GM23248 (cell line): ENCODE measurements around the gene EIF3B. TPM values are rescaled to one million over a fixed set of nuclear protein-coding genes. Genes with fewer than 3 reads are reported as not detected.

Experiments used
- DNase-seq: peaks from one replicate; pipeline ENCODE4 v3.0.0-alpha.2; 2015
- H2AFZ ChIP-seq: fragments of 200-600 bp; sonication (generic); 2 replicates; pipeline ENCODE4 v1.6.1; 2016; ENCODE audit warnings: antibody characterized with exemption
- H3F3A ChIP-seq: fragments of 200-600 bp; sonication (generic); 2 replicates; pipeline ENCODE4 v1.6.1; 2016; ENCODE audit warnings: mild to moderate bottlenecking, antibody characterized with exemption, mixed run types; ENCODE audit not compliant: insufficient read depth
- H3K27ac ChIP-seq: fragments of 200-600 bp; sonication (generic); 2 replicates; pipeline ENCODE4 v1.5.1; 2016; ENCODE audit warnings: mild to moderate bottlenecking
- H3K27me3 ChIP-seq: fragments of 200-600 bp; sonication (generic); replicated peaks from 2 replicates; pipeline ENCODE4 v1.6.1; 2016; ENCODE audit warnings: mild to moderate bottlenecking; ENCODE audit not compliant: insufficient read depth
- H3K36me3 ChIP-seq: fragments of 200-600 bp; sonication (generic); 2 replicates; pipeline ENCODE4 v1.6.1; 2016; ENCODE audit warnings: low read depth, mild to moderate bottlenecking
- H3K4me1 ChIP-seq: fragments of 200-600 bp; sonication (generic); 2 replicates; pipeline ENCODE4 v1.6.1; 2016; ENCODE audit warnings: mild to moderate bottlenecking; ENCODE audit not compliant: insufficient read depth
- H3K4me2 ChIP-seq: fragments of 200-600 bp; sonication (generic); one replicate; pipeline ENCODE4 v1.6.1; 2016; ENCODE audit warnings: mild to moderate bottlenecking; ENCODE audit not compliant: unreplicated experiment
- H3K4me3 ChIP-seq: fragments of 200-600 bp; sonication (generic); 2 replicates; pipeline ENCODE4 v1.5.1; 2016; ENCODE audit warnings: mild to moderate bottlenecking
- H3K79me2 ChIP-seq: fragments of 200-600 bp; sonication (generic); 2 replicates; pipeline ENCODE4 v1.6.1; 2016; ENCODE audit warnings: mild to moderate bottlenecking; ENCODE audit not compliant: insufficient read depth
- H3K9ac ChIP-seq: fragments of 200-600 bp; sonication (generic); 2 replicates; pipeline ENCODE4 v1.6.1; 2016; ENCODE audit warnings: mild to moderate bottlenecking
- H3K9me2 ChIP-seq: fragments of 200-600 bp; sonication (generic); 2 replicates; pipeline ENCODE4 v1.6.1; 2016; ENCODE audit warnings: mixed run types, mild to moderate bottlenecking, moderate library complexity; ENCODE audit not compliant: insufficient read depth
- H3K9me3 ChIP-seq: fragments of 200-600 bp; sonication (generic); one replicate; pipeline ENCODE4 v1.6.1; 2017; ENCODE audit warnings: low read depth
- H4K20me1 ChIP-seq: fragments of 200-600 bp; sonication (generic); 2 replicates; pipeline ENCODE4 v1.6.0; 2016; ENCODE audit not compliant: insufficient read depth
- EZH2 ChIP-seq: fragments of 200-600 bp; sonication (generic); IDR thresholded peaks from 2 replicates; pipeline ENCODE4 v1.6.1; 2018; ENCODE audit warnings: antibody characterized with exemption, mild to moderate bottlenecking; ENCODE audit not compliant: insufficient read depth, poor library complexity, severe bottlenecking
- EZH2phosphoT487 ChIP-seq: fragments of 200-600 bp; sonication (generic); IDR thresholded peaks from 2 replicates; pipeline ENCODE4 v1.6.1; 2018; ENCODE audit warnings: antibody characterized with exemption, moderate library complexity, mild to moderate bottlenecking, low read depth; ENCODE audit not compliant: insufficient read depth
- WGBS, 2 experiments: methylation state at CpG; one replicate each; pipeline ENCODE4 v1.1.6; 2015 to 2017; ENCODE audit warnings: low lambda C conversion rate in 2 of 2, low coverage in 1 of 2; ENCODE audit errors: missing lambda C conversion rate in 2 of 2; 5-methylcytosine and 5-hydroxymethylcytosine counted together
- in situ Hi-C: fragments of 300-500 bp; cut with MboI; formaldehyde crosslinking; loops from 2 replicates; pipeline ENCODE4 v1.15.0; 2020
- polyA plus RNA-seq: library from polyadenylated mRNA; unstranded; fragments of >200 nt; fragmentation: Nextera tagmentation; extraction: Ambion mirVana; gene quantifications from 2 replicates; pipeline ENCODE4 v1.2.1, GENCODE V29; 2016
- total RNA-seq: library from RNA; depleted of rRNA; stranded (reverse); fragments of >200 nt; shearing (Covaris generic); gene quantifications from 2 replicates; pipeline ENCODE4 v1.2.3, GENCODE V29; 2014

Gene EIF3B
- total and polyA plus RNA-seq, 2 experiments from 2014 or later, result 79.5 to 180 TPM

DNA sequence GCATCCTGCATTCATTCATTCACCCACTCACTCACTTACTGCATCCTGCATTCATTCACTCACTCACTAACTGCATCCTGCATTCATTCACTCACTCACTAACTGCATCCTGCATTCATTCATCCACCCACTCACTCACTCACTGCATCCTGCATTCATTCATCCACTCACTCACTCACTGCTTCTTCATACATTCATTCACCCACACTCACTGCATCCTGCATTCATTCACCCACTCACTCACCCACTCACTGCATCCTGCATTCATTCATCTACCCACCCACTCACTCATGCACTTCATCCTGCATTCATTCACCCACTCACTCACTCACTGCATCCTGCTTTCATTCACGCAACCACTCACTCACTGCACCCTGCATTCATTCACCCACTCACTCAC, 38.8 kb upstream of the EIF3B start:
- H4K20me1 ChIP-seq, result no peaks in the 10 kb centered on the region
- H3K9me3 ChIP-seq, result no peaks in the 10 kb centered on the region
- H3K4me3 ChIP-seq, result no peak overlapping the region
- H3K9me2 ChIP-seq, result no peaks in the 10 kb centered on the region
- H3K79me2 ChIP-seq, result peaks cover 28% of the 10 kb centered on the region
- no peak overlapping the region for H3K27ac ChIP-seq
- in situ Hi-C loops, result no loop called here
- DNase-seq, result no peak
- TF ChIP-seq EZH2phosphoT487, result no peak
- peaks cover 23% of the 10 kb centered on the region for H3F3A ChIP-seq
- H3K9ac ChIP-seq, result no peak overlapping the region
- H3K4me1 ChIP-seq, result no peaks in the 10 kb centered on the region
- H3K27me3 ChIP-seq, result no peaks in the 10 kb centered on the region
- H2AFZ ChIP-seq, result no peak overlapping the region
- H3K36me3 ChIP-seq, result no peaks in the 10 kb centered on the region
- H3K4me2 ChIP-seq, result no peak overlapping the region
- WGBS, 2 experiments, result 40 to 86% methylated on average over 1 of the region's 1 CpG

DNA sequence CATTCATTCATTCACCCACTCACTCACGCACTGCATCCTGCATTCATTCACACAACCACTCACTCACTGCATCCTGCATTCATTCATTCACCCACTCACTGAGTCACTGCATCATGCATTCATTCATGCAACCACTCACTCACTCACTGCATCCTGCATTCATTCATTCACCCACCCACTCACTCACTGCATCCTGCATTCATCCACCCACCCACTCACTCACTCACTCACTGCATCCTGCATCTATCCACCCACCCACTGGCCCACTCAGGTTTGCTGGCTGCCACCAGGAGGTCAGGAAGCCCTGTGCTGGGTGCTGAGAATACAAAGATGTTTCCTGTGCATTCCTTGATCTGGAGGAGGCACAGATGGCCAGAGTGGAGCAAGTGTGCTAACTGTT, 38.0 kb upstream of the EIF3B start:
- no peaks in the 10 kb centered on the region for H3K27me3 ChIP-seq
- no peak overlapping the region for H2AFZ ChIP-seq
- H3K9me2 ChIP-seq, result no peaks in the 10 kb centered on the region
- H3K4me1 ChIP-seq, result no peaks in the 10 kb centered on the region
- WGBS, 2 experiments, result 95 to 100% methylated on average over 1 of the region's 1 CpG
- no peak overlapping the region for H3K4me2 ChIP-seq
- no peak for TF ChIP-seq EZH2phosphoT487
- no peak for TF ChIP-seq EZH2
- no peaks in the 10 kb centered on the region for H3K9me3 ChIP-seq
- peaks cover 23% of the 10 kb centered on the region for H3F3A ChIP-seq
- no peak overlapping the region for H3K4me3 ChIP-seq
- DNase-seq, result no peak
- in situ Hi-C loops, result no loop called here
- no peak overlapping the region for H3K27ac ChIP-seq
- peaks cover 22% of the 10 kb centered on the region for H3K79me2 ChIP-seq
- no peaks in the 10 kb centered on the region for H4K20me1 ChIP-seq
- H3K36me3 ChIP-seq, result no peaks in the 10 kb centered on the region
- H3K9ac ChIP-seq, result no peak overlapping the region

DNA sequence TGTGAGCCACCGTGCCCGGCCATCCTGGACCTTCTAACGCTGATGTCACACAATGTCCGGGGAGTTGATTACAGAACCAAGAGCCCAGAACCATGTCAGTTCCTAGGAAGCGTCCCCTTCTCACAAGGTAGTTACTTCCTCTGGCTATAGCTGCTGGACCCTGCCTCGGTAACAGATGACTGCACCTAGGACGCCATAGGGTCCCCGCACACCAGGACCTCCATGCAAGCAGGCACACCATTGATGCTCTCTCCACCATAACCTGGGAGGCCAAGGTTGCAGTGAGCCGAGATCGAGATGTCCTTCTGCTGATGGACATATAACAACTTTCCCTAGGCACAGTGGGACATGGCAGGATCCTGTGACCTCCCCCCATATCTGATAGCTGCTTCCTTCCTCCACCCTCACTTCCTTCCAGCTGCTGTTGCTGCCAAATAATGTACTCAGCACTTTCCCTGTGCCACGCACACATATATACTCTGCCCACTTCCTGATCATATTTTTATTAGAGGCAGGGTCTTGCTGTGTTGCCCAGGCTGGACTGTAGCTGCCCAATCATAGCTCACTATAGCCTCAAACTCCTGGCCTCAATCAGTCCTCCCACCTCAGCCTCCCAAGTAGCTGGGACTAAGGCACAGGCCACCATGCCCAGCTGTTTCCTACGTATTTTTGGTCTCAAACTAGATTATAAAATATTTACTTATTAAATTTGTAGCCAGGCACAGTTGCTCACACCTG, 36.9 kb upstream of the EIF3B start:
- Histone ChIP-seq H3K27ac (no peak overlapping the region), H3F3A (peaks cover 23% of the 10 kb centered on the region), H3K36me3 (no peaks in the 10 kb centered on the region), H3K79me2 (peaks cover 12% of the 10 kb centered on the region), H3K4me1 (no peaks in the 10 kb centered on the region), H3K27me3 (no peaks in the 10 kb centered on the region), H3K9me2 (no peaks in the 10 kb centered on the region), H4K20me1 (no peaks in the 10 kb centered on the region), H3K9ac (no peak overlapping the region), H3K4me2 (no peak overlapping the region), H3K9me3 (no peaks in the 10 kb centered on the region), H3K4me3 (no peak overlapping the region), H2AFZ (no peak overlapping the region)
- TF ChIP-seq EZH2, result no peak
- in situ Hi-C loops, result no loop called here
- DNase-seq, result no peak
- 86% methylated on average over 12 of the region's 12 CpGs for WGBS, 2 experiments

DNA sequence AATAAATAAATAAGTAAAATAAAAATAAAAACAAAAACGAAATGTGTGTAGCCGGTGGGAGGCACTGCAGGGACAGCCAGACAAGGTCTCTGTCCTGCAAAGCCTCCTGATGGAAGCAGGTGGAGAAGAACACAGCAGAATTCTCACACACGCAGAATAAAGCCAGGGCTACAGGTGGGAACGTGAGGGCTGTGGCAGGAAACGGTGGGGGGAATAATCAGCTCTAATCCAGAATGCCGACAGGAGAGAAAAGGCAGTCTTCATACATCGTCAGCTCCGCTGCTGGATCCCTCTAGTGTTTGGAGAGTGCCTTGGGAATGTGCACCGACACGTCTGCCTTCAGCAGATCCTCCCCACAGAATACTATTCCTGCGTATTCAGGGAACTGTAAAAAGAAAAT, 33.6 kb upstream of the EIF3B start:
- 38 to 40% methylated on average over 11 of the region's 11 CpGs for WGBS, 2 experiments
- H3K4me2 ChIP-seq, result peak overlapping the region; percentile 53

More for the DNA sequence above, 33.6 kb upstream of the EIF3B start:
- no peaks in the 10 kb centered on the region for H3K4me1 ChIP-seq
- H3K27me3 ChIP-seq, result no peaks in the 10 kb centered on the region
- H3F3A ChIP-seq, result 0 out of 2 replicates have a peak, but pooled peaks cover 7% of the 10 kb centered on the region
- H3K36me3 ChIP-seq, result no peaks in the 10 kb centered on the region
- in situ Hi-C loops, result no loop called here
- H4K20me1 ChIP-seq, result no peaks in the 10 kb centered on the region
- no peaks in the 10 kb centered on the region for H3K79me2 ChIP-seq
- H3K27ac ChIP-seq, result no peak overlapping the region
- TF ChIP-seq EZH2, result no peak
- TF ChIP-seq EZH2phosphoT487, result no peak
- 0 out of 2 replicates have a peak overlapping the region, but pooled peaks have one; percentile 16 for H3K4me3 ChIP-seq
- 0 out of 2 replicates have a peak overlapping the region, but pooled peaks have one; percentile 2 for H3K9ac ChIP-seq
- peak overlapping the region; percentile 55; the same call in 1 of the 2 replicates for H2AFZ ChIP-seq
- H3K9me2 ChIP-seq, result no peaks in the 10 kb centered on the region
- no peaks in the 10 kb centered on the region for H3K9me3 ChIP-seq
- DNase-seq, result peak; percentile 47
